Ramos (cell line): Measurements from ENCODE around the gene PPP1R1B.

Experiments
- in situ Hi-C: fragments of 300-500 bp; cut with MboI; formaldehyde crosslinking; loops from one replicate; pipeline ENCODE4 v1.14.3; 2022; ENCODE audit warnings: low sequenced_read_pairs; ENCODE audit not compliant: unreplicated experiment

Gene PPP1R1B

DNA sequence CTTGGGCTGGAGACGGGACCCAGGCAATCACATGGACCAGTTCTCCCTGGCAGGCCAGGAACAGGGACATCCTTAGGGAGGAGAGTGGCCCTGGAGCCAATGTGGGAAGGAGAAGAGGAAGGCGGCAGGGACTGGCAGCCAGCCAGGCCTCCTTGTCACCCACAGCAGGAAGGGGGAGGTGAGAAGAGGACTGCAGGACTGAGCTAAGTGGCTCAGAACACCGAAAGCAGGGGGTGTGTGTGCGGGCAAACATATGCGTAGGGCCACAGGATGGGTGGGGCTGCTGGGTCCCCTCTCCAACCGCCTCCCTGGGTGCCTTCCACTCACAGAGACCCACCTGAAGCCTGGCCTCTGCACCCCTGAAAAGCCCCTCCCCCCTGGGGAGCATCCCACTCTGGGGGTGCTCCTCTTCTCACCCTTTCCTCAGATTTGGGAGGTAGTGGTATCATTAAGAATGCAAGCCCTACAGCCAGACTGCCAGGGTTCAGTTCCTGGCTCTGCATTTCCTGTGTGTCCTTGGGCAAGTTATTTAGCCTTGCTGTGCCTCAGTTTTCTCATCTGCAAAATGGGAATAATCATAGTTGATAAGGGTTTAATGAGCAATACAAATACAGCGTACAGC lies 49.6 kb downstream of the PPP1R1B start:
- in situ Hi-C loops, result no loop called here

DNA sequence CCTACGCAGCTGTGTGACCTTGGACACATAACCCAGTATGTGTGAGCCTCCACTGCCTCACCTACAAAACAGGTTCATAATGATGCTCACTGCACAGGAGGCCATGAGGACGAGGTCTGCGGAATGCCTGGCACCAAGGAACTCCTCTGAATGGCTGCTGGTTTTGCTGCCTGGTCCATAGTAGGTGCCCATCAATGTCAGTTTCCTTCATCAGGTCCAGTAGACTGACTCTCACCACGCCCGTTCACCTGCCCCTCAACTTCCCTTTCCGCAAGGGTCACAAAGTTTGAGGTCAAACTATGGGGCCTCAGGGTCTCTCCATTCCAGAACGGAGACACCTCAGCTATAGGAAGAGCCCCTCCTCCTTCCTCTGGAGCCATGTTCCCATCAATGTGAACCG lies 50.3 kb downstream of the PPP1R1B start:
- in situ Hi-C loops, result no loop called here

GRCh38 chr17:39677542-39678339 lies 51.0 kb downstream of the PPP1R1B start:
- in situ Hi-C loops, result no loop called here

- in situ Hi-C loops, result no loop called here
Observed at GRCh38 chr17:39678340-39679116, 51.8 kb downstream of the PPP1R1B start.

GRCh38 chr17:39679521-39680192 lies 52.9 kb downstream of the PPP1R1B start:
- in situ Hi-C loops, result no loop called here

DNA sequence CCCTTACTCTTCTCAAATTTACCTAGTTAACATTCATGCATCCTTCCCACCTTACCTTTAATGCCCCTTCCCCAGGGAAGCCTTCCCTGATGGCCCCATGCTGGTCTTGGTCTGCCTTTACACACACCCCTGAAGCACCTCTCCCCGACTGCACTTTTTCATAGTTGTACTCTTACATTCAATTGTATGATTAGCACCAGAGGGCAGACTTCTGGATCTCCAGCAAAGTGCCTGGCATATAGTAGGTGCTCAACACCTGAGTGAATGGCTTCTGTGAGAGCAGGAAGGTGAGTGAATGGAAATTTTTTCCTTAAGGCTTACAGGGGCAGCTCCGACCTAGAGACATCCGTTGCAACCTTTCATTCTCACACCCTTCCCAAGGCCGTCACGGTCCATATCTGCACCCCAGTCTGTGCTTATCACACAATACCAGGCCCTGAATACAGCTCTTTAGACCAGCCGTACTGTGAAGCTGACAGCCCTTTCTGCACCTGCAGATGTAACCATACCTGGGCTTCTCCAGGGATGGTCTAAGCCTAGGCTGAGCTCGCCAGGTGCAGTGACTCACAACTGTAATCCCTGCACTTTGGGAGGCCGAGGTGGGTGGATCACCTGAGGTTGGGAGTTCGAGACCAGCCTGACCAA lies 56.7 kb downstream of the PPP1R1B start:
- in situ Hi-C loops, result no loop called here

- in situ Hi-C loops, result no loop called here
Observed at GRCh38 chr17:39684369-39685192, 57.8 kb downstream of the PPP1R1B start.
